Thymus (tissue), 11 donors: Measurements from ENCODE around the gene CNR2. TPM values are rescaled to one million over a fixed set of nuclear protein-coding genes. Genes with fewer than 3 reads are reported as not detected.

Source experiments
- DNase-seq, 9 donors: peaks; one replicate each; pipeline ENCODE4 v3.0.0-alpha.2; 2013; ENCODE audit warnings: low spot score in 9 of 9, low read depth in 6 of 9, missing footprints in 1 of 9
- H3K27ac ChIP-seq, 2 donors: one replicate each; pipeline ENCODE4 v1.5.1; 2013; ENCODE audit warnings: control low read depth in 1 of 2, low read depth in 1 of 2, low read length in 1 of 2, mild to moderate bottlenecking in 1 of 2, moderate library complexity in 1 of 2
- H3K27me3 ChIP-seq, 2 donors: one replicate each; pipeline ENCODE4 v1.5.1; 2013; ENCODE audit warnings: low read length in 1 of 2; ENCODE audit not compliant: control insufficient read depth in 2 of 2, insufficient read depth in 1 of 2
- H3K36me3 ChIP-seq, 2 donors: one replicate each; pipeline ENCODE4 v1.5.1; 2013; ENCODE audit warnings: low read length in 1 of 2, mild to moderate bottlenecking in 1 of 2, moderate library complexity in 1 of 2; ENCODE audit not compliant: control insufficient read depth in 2 of 2, insufficient read depth in 2 of 2
- H3K4me1 ChIP-seq, 2 donors: one replicate each; pipeline ENCODE4 v1.5.1; 2013; ENCODE audit warnings: low read length in 2 of 2; ENCODE audit not compliant: control insufficient read depth in 2 of 2, insufficient read depth in 2 of 2
- H3K4me3 ChIP-seq, 2 donors: one replicate each; pipeline ENCODE4 v1.5.1; 2013; ENCODE audit warnings: low read length in 2 of 2, control low read depth in 1 of 2, mild to moderate bottlenecking in 1 of 2
- H3K9me3 ChIP-seq, 2 donors: one replicate each; pipeline ENCODE4 v1.5.1; 2013; ENCODE audit warnings: low read length in 1 of 2, mild to moderate bottlenecking in 1 of 2; ENCODE audit not compliant: control insufficient read depth in 2 of 2, insufficient read depth in 1 of 2
- WGBS: extraction: QIAGEN DNeasy Blood & Tissue Kit; methylation state at CpG from one replicate; pipeline ENCODE4 v1.1.7; 2013; 5-methylcytosine and 5-hydroxymethylcytosine counted together
- polyA plus RNA-seq: library from polyadenylated mRNA; stranded (reverse); fragments of 200-250 nt; gene quantifications from one replicate; pipeline ENCODE4 v1.2.3, GENCODE V29; 2013
- total RNA-seq: library from RNA; stranded (reverse); fragments of 120-200 nt; gene quantifications from one replicate; pipeline ENCODE4 v1.2.4, GENCODE V29; 2013
- donor health status: healthy.

The CNR2 gene
- total and polyA plus RNA-seq, 2 donors = 1.5 to 1.8 TPM

DNA sequence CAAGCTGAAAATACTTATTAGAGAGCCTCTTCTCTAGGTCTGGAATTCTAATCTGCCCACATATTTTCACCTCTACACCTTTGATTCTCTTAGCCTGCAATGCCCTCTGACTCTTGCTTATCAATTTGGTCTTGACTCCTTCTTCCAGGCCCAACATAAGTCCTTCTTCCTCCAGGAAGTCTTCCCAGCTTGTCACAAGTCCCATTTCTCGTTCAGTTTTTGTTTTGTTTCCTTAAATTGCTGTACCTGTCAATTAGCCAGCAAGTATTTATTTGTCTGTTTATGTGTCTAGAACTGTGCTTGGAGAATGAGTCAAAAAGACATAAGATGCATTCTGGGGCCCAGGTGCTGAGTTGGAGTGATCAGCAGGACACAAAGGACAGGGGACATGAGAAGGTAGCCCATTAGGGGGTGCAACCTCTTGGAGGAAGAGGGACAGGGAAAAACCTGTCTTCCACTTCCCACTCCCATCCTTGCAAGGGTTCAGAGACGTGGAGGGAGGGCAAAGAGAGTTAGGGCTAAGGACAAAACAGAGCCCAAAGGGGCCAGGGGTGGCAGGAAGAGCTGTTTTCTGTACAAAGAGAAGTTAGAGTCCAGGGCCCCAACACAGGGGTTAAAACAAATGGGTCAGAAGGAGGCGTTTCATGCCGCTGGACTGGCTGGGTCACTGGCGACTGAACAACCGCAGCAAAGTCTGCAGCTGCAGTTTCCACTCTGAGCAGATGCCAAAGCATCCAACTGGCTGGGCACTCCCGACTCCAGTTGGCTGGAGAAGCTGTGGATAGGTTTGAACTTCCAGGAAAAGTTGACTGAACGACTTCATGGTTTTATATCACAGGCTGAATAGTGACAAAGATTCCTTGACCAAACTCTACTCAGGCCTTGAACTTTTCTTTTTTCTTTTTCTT is 10.7 kb upstream of the CNR2 start:
- H3K4me3 ChIP-seq = no peak overlapping the region
- H3K27me3 ChIP-seq = no peaks in the 10 kb centered on the region
- no peaks in the 10 kb centered on the region for H3K36me3 ChIP-seq
- no peak overlapping the region for H3K27ac ChIP-seq
- no peaks in the 10 kb centered on the region for H3K9me3 ChIP-seq
- H3K4me1 ChIP-seq = peaks cover 0 to 7% of the 10 kb centered on the region in 2 donors
- DNase-seq = no peak
- WGBS = 94% methylated on average over 8 of the region's 8 CpGs

DNA sequence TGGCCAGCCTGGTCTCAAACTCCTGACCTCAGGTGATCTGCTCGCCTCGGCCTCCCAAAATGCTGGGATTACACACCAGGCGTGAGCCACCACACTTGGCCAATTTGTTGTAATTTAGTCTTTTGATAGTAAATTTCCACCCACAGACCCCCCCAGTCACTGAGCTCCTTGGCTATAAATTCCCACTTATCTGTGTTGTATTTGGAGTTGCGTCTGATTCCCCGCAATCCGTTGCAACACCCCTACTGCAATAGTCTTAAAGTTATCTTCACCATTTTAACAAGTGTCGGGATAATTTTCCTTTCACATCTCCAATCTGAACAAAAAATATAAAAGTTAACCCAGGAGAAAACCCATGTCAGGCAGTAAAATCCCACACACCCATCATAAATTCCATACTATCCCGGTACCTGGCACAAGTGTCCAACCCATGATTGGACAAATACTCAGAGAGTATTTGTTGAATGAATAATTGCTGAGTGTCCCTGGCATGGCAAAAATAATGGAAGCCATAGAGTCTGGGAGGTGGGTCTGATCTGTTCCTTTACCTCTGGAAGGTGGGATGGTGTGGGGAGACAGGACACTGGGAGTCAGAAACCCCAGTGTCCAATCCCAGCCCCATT is 9.3 kb upstream of the CNR2 start:
- no peaks in the 10 kb centered on the region for H3K9me3 ChIP-seq
- no peaks in the 10 kb centered on the region for H3K36me3 ChIP-seq
- H3K27ac ChIP-seq = no peak overlapping the region
- WGBS = 97% methylated on average over 8 of the region's 8 CpGs
- no peak overlapping the region for H3K4me3 ChIP-seq
- H3K27me3 ChIP-seq = no peaks in the 10 kb centered on the region
- DNase-seq = no peak
- H3K4me1 ChIP-seq = peaks cover 0 to 7% of the 10 kb centered on the region in 2 donors

DNA sequence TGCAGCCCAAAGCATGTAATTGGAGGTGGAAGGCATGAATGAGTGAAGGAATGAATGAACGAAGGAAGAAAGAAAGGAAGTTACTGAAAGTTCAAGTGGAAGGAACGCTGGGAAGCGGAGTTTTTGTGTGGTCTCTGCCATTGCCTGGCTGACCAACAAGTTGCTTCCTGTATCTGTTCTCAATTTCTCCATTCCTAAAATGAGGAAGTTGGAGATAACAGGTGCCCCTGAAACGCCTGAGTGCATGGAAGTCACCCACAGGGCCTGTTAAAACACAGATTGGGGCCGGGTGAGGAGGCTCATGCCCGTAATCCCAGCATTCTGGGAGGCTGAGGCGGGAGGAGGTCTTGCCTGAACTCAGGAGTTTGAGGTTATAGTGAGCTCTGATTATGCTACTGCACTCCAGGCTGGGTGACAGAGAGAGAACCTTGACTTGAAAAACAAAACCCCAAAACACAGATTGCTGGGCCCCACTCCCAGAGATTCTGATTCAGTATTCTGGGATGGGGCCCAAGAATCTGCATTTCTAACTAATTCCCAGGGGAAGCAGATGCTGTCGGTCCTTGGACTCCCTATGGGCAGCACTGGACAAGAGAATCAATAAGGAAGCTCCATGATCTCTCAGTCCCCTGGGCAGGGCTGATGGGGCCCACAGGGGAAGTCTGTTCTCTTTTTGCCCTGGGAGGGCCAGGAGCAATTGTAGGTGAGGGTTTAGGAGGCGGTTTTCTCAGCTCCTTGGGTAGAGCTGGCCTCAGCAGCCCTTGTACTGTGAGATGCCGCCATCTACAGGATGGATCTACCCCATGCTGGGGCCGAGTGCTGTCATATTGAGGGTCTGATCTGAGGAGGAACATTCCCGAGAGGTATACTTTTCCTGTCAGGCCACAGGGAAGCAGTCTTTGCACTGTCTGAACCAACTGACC is 3.3 kb upstream of the CNR2 start:
- WGBS = 32% methylated on average over 12 of the region's 12 CpGs
- DNase-seq = peak in 5 of 9 donors; percentile 56 to 85 (median 63)
- no peak overlapping the region for H3K27ac ChIP-seq

DNA sequence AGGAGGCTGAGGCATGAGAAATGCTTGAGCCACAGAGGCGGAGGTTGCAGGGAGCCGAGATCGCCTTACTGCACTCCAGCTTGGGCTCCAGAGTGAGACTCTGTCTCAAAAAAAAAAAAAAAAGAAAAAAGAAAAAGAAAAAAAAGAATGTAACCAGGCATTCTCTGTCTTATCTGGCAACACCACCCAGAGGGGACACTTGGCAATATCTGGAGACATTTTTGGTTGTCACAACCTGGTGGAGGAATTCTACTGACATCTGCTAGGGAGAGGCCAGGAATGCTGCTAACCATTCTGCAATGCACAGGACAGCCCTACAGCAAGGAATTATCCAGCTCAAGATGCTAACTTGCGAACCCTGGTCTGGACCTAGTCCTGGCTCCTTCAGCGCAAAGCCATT is 2.3 kb upstream of the CNR2 start:
- H3K27ac ChIP-seq = no peak overlapping the region
- H3K36me3 ChIP-seq = no peaks in the 10 kb centered on the region
- H3K27me3 ChIP-seq = no peaks in the 10 kb centered on the region
- no peak overlapping the region for H3K4me3 ChIP-seq
- H3K4me1 ChIP-seq = peaks cover 13 to 48% of the 10 kb centered on the region in 2 donors
- WGBS = 94% methylated on average over 5 of the region's 5 CpGs
- no peaks in the 10 kb centered on the region for H3K9me3 ChIP-seq
- DNase-seq = no peak

More for the DNA sequence above, 3.3 kb upstream of the CNR2 start:
- no peaks in the 10 kb centered on the region for H3K9me3 ChIP-seq
- no peak overlapping the region for H3K4me3 ChIP-seq
- H3K36me3 ChIP-seq = no peaks in the 10 kb centered on the region
- peaks cover 10 to 39% of the 10 kb centered on the region in 2 donors for H3K4me1 ChIP-seq
- H3K27me3 ChIP-seq = no peaks in the 10 kb centered on the region

DNA sequence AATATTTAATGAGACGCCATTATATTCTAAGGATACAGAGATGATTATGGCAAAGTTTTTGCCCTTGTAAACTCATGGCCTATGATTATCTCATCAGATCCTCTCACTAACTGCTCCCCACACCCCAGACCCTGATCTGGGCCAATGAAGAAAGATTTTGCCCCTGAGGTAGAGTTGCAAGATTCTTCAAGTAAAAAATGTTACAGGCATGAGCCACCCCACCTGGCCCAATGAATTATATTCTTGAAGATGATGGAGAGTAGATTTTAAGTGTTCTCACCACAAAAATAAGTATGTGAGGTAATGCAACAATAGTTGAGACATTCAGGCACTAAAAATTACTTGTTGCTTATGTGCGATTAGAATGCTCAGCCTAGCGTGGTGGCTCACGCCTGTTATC is 1.8 kb upstream of the CNR2 start:
- Histone ChIP-seq H3K9me3 (no peaks in the 10 kb centered on the region), H3K4me1 (peaks cover 13 to 50% of the 10 kb centered on the region in 2 donors), H3K27me3 (no peaks in the 10 kb centered on the region), H3K4me3 (no peak overlapping the region), H3K36me3 (no peaks in the 10 kb centered on the region), H3K27ac (no peak overlapping the region)
- no peak for DNase-seq
- 97% methylated on average over 4 of the region's 4 CpGs for WGBS

DNA sequence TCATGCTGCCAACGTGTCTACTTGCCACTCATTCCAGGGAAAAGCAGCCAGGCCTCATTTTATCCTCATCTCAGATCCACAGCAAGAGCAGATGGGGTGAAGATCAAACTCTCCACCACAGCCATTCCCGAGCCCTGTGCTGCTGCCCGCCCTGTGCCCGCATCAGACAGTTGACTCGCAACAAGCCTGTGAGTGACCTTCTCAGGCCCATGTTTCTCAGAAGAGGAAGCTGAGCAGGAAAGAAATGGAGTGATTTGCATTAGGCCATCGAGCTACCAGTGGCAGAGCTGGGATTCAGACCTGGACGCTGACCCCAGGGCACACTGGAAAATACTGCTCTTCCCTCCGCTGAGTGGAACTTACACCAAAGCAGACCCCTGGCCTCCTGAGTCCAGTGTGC is 1.2 kb downstream of the CNR2 start:
- DNase-seq = no peak
- no peaks in the 10 kb centered on the region for H3K9me3 ChIP-seq
- WGBS = 78% methylated on average over 8 of the region's 8 CpGs
- no peaks in the 10 kb centered on the region for H3K36me3 ChIP-seq
- no peak overlapping the region for H3K4me3 ChIP-seq
- peaks cover 23 to 71% of the 10 kb centered on the region in 2 donors for H3K4me1 ChIP-seq
- no peak overlapping the region for H3K27ac ChIP-seq
- H3K27me3 ChIP-seq = no peaks in the 10 kb centered on the region

DNA sequence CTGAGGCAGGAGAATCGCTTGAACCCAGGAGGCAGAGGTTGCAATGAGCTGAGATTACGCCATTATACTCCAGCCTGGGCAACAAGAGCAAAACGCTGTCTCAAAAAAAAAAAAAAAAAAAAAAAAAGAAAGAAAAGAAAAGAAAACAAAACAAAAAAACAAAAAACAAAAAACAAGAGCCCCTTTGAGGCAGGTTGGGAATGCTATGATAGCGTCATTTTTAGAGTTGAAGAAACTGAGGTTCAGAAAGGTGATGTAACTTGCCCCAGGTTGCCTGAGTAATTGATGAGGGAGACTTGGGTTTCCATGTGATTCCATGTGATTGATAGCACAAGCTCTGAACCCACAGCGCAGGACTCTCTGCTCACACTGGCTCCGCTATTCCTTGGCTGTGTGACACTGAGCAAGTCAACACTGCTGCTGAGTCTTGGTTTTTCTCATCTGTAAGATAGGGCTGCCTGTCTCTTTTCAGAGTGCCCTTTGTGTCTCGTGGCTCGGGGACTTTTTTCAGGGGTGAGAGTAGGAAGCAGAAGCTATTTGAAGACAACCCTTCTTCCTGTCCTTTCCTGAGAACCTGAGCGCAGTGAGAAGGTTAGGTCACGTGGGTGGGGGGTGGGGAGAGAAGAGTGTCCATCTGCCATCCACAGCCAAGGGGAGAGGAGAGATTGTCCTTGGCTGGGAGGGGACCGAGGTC is 2.5 kb downstream of the CNR2 start:
- no peaks in the 10 kb centered on the region for H3K27me3 ChIP-seq
- no peaks in the 10 kb centered on the region for H3K9me3 ChIP-seq
- peak overlapping the region; percentile 39 to 74 for H3K27ac ChIP-seq
- H3K4me1 ChIP-seq = peaks cover 21 to 67% of the 10 kb centered on the region in 2 donors
- H3K4me3 ChIP-seq = no peak overlapping the region
- WGBS = 62% methylated on average over 11 of the region's 11 CpGs
- no peaks in the 10 kb centered on the region for H3K36me3 ChIP-seq
- DNase-seq = peak in 1 of 9 donors; percentile 58

DNA sequence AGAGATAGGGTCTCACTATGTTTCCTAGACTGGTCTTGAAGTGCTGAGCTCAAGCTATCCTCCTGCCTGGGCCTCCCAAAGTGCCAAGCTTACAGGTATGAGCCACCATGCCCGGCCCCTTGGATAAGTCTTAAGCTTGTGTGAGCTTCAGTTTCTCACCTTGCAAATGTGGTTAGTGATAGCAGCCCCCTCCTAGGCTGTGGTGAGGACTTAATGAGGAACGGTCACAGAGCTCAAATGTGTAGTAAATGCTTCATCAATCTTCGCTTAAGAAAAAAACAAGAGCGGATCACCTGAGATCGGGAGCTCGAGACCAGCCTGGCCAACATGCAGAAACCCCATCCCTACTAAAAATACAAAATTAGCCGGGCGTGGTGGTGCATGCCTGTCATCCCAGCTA is 3.0 kb downstream of the CNR2 start:
- no peak for DNase-seq
- H3K9me3 ChIP-seq = no peaks in the 10 kb centered on the region
- no peak overlapping the region for H3K27ac ChIP-seq
- H3K27me3 ChIP-seq = no peaks in the 10 kb centered on the region
- WGBS = 82% methylated on average over 8 of the region's 8 CpGs
- peaks cover 21 to 67% of the 10 kb centered on the region in 2 donors for H3K4me1 ChIP-seq
- no peaks in the 10 kb centered on the region for H3K36me3 ChIP-seq
- no peak overlapping the region for H3K4me3 ChIP-seq
